H1 (cell line): ENCODE results near the gene SELPLG. TPM values are rescaled to one million over a fixed set of nuclear protein-coding genes. Genes with fewer than 3 reads are reported as not detected.

ENCODE experiments used
- CTCF ChIA-PET: fragments of 300-600 bp; sonication (Branson Sonifier 250); formaldehyde crosslinking; loops from one replicate; lab custom pipeline; 2021; ENCODE audit not compliant: partially characterized antibody; lab: Charles Lee
- POLR2A ChIA-PET: fragments of 300-600 bp; sonication (Branson Sonifier 250); formaldehyde crosslinking; loops from one replicate; lab custom pipeline; 2021; ENCODE audit warnings: inconsistent platforms; ENCODE audit not compliant: partially characterized antibody; lab: Charles Lee
- DNase-seq, 2 experiments: peaks; one replicate each; pipeline versions ENCODE4 v3.0.0 to v3.0.0-alpha.2; 2010 to 2022; ENCODE audit warnings: low spot score in 2 of 2, low read depth in 1 of 2, mixed read lengths in 1 of 2
- FAIRE-seq: peaks from 2 replicates; lab custom pipeline; 2011; peaks lifted over from hg19 to GRCh38; lab: Jason Lieb, UNC
- H2AFZ ChIP-seq: 2 replicates; pipeline ENCODE4 v1.8.1; 2012; ENCODE audit warnings: low read length, inconsistent platforms
- H2AK5ac ChIP-seq: 2 replicates; pipeline ENCODE4 v1.6.1; 2013; ENCODE audit warnings: low read depth, low read length
- H2BK120ac ChIP-seq: replicated peaks from 2 replicates; pipeline ENCODE3; 2013; ENCODE audit warnings: low read depth, low read length, inconsistent platforms
- H2BK12ac ChIP-seq: 2 replicates; pipeline ENCODE4 v1.6.1; 2013; ENCODE audit warnings: low read depth, low read length
- H2BK15ac ChIP-seq: 2 replicates; pipeline ENCODE4 v1.6.1; 2013; ENCODE audit warnings: low read length
- H2BK20ac ChIP-seq: 2 replicates; pipeline ENCODE4 v1.6.1; 2013; ENCODE audit warnings: low read length
- H2BK5ac ChIP-seq: 2 replicates; pipeline ENCODE4 v1.6.1; 2013; ENCODE audit warnings: low read depth, low read length
- H3K14ac ChIP-seq: 2 replicates; pipeline ENCODE4 v1.6.1; 2013; ENCODE audit warnings: inconsistent platforms; ENCODE audit not compliant: insufficient read length
- H3K18ac ChIP-seq: 2 replicates; pipeline ENCODE4 v1.6.1; 2013; ENCODE audit warnings: low read length; ENCODE audit errors: extremely low read depth
- H3K23ac ChIP-seq: 2 replicates; pipeline ENCODE4 v1.6.1; 2013; ENCODE audit warnings: inconsistent platforms; ENCODE audit not compliant: insufficient read length
- H3K23me2 ChIP-seq: 2 replicates; pipeline ENCODE4 v1.6.1; 2013; ENCODE audit warnings: low read depth, low read length
- H3K27ac ChIP-seq: 2 replicates; pipeline ENCODE4 v1.6.1; 2011; ENCODE audit warnings: low read depth, low read length, inconsistent platforms
- H3K27me3 ChIP-seq, 4 experiments: replicated peaks in 1 of 4; 1 replicate in 1 of 4; 2 replicates in 3 of 4; pipeline versions ENCODE4 v1.6.1 to v1.8.1; 2011 to 2013; ENCODE audit warnings: low read length in 3 of 4, mild to moderate bottlenecking in 3 of 4, inconsistent platforms in 2 of 4, mixed read lengths in 2 of 4, moderate library complexity in 1 of 4; ENCODE audit not compliant: control insufficient read depth in 3 of 4, insufficient read depth in 3 of 4; ENCODE audit errors: extremely low read depth in 1 of 4
- H3K36me3 ChIP-seq, 4 experiments: 2 replicates each; pipeline versions ENCODE4 v1.6.1 to v1.8.1; 2011 to 2013; ENCODE audit warnings: mild to moderate bottlenecking in 4 of 4, low read length in 3 of 4, moderate library complexity in 2 of 4, control low read depth in 1 of 4, inconsistent platforms in 1 of 4; ENCODE audit not compliant: insufficient read depth in 4 of 4, control insufficient read depth in 2 of 4
- H3K4ac ChIP-seq: replicated peaks from 2 replicates; pipeline ENCODE3; 2013; ENCODE audit warnings: low read length, low read depth, mixed read lengths, inconsistent platforms; ENCODE audit not compliant: insufficient read length
- H3K4me1 ChIP-seq, 4 experiments: replicated peaks in 1 of 4; 1 replicate in 1 of 4; 2 replicates in 3 of 4; pipeline versions ENCODE4 v1.6.1 to v1.8.1; 2011 to 2013; ENCODE audit warnings: low read length in 3 of 4, inconsistent platforms in 2 of 4, mixed read lengths in 1 of 4; ENCODE audit not compliant: insufficient read depth in 4 of 4, control insufficient read depth in 3 of 4
- H3K4me2 ChIP-seq, 2 experiments: 2 replicates each; pipeline versions ENCODE4 v1.6.1 to v1.8.1; 2011 to 2013; ENCODE audit warnings: low read depth in 2 of 2, low read length in 2 of 2, control low read depth in 1 of 2, inconsistent platforms in 1 of 2, mild to moderate bottlenecking in 1 of 2; ENCODE audit not compliant: insufficient read depth in 1 of 2
- H3K4me3 ChIP-seq, 4 experiments: fragments of 200-600, 300-600 bp in 1 of 4; sonication (generic), shearing (Covaris generic), sonication (Bioruptor Twin) in 1 of 4; 2 replicates each; pipeline versions ENCODE4 v1.5.1 to v1.8.1; 2011 to 2016; ENCODE audit warnings: low read length in 4 of 4, low read depth in 3 of 4, control low read depth in 2 of 4, inconsistent platforms in 2 of 4, mild to moderate bottlenecking in 2 of 4, mixed read lengths in 1 of 4, moderate library complexity in 1 of 4; ENCODE audit not compliant: insufficient read depth in 2 of 4; ENCODE audit errors: extremely low read depth in 1 of 4
- H3K56ac ChIP-seq: replicated peaks from 2 replicates; pipeline ENCODE3; 2013; ENCODE audit warnings: low read depth, mild to moderate bottlenecking, mixed read lengths, low read length, inconsistent platforms; ENCODE audit not compliant: insufficient read length
- H3K79me1 ChIP-seq: 2 replicates; pipeline ENCODE4 v1.6.1; 2013; ENCODE audit warnings: low read depth, low read length, control low read depth
- H3K79me2 ChIP-seq, 2 experiments: 2 replicates each; pipeline versions ENCODE4 v1.6.1 to v1.8.1; 2012 to 2013; ENCODE audit warnings: low read length in 2 of 2, mild to moderate bottlenecking in 2 of 2, inconsistent platforms in 1 of 2; ENCODE audit not compliant: insufficient read depth in 2 of 2, control insufficient read depth in 1 of 2
- H3K9ac ChIP-seq, 4 experiments: replicated peaks in 1 of 4; 1 replicate in 1 of 4; 2 replicates in 3 of 4; pipeline versions ENCODE4 v1.6.1 to v1.8.1; 2011 to 2013; ENCODE audit warnings: low read depth in 3 of 4, low read length in 3 of 4, control low read depth in 2 of 4, mild to moderate bottlenecking in 2 of 4, moderate library complexity in 2 of 4, inconsistent platforms in 1 of 4; ENCODE audit errors: extremely low read depth in 1 of 4
- H3K9me3 ChIP-seq, 2 experiments: 2 replicates each; pipeline versions ENCODE4 v1.6.1 to v1.8.1; 2012 to 2013; ENCODE audit warnings: mild to moderate bottlenecking in 2 of 2, moderate library complexity in 2 of 2, control low read depth in 1 of 2, inconsistent platforms in 1 of 2, low read depth in 1 of 2, low read length in 1 of 2, mixed read lengths in 1 of 2; ENCODE audit not compliant: insufficient read depth in 2 of 2
- H4K20me1 ChIP-seq, 2 experiments: replicated peaks in 1 of 2; 2 replicates each; pipeline versions ENCODE3 to v1.8.1; 2011 to 2013; ENCODE audit warnings: inconsistent platforms in 2 of 2, low read length in 2 of 2, mild to moderate bottlenecking in 1 of 2; ENCODE audit not compliant: insufficient read depth in 2 of 2, control insufficient read depth in 1 of 2
- H4K5ac ChIP-seq: 2 replicates; pipeline ENCODE4 v1.6.1; 2013; ENCODE audit warnings: low read length, low read depth, mixed read lengths, inconsistent platforms; ENCODE audit not compliant: insufficient read length
- H4K8ac ChIP-seq: 2 replicates; pipeline ENCODE4 v1.8.0; 2013; ENCODE audit warnings: mild to moderate bottlenecking, moderate library complexity, low read length, inconsistent platforms; ENCODE audit not compliant: insufficient read depth; ENCODE audit errors: extremely low read depth
- H4K91ac ChIP-seq: replicated peaks from 2 replicates; pipeline ENCODE3; 2013; ENCODE audit warnings: low read length, mixed read lengths, inconsistent platforms; ENCODE audit not compliant: insufficient read length
- CBX8 ChIP-seq: fragments of 300-800, 300-1000 bp; sonication (generic); IDR thresholded peaks from 2 replicates; pipeline ENCODE4 v1.7.1; 2016; ENCODE audit warnings: low read depth, low read length, borderline replicate concordance
- CEBPB ChIP-seq: IDR thresholded peaks from 2 replicates; pipeline ENCODE4 v1.6.1; 2012; ENCODE audit warnings: low read depth, low read length
- HDAC6 ChIP-seq: IDR thresholded peaks from one replicate; pipeline ENCODE4 v1.7.1; 2012; ENCODE audit warnings: low read depth, mild to moderate bottlenecking, inconsistent platforms, low read length, moderate library complexity
- KDM4A ChIP-seq: IDR thresholded peaks from one replicate; pipeline ENCODE4 v1.7.1; 2012; ENCODE audit warnings: low read depth, mild to moderate bottlenecking, moderate library complexity, low read length, inconsistent platforms; ENCODE audit not compliant: severe bottlenecking
- KDM5A ChIP-seq: fragments of 200-600 bp; IDR thresholded peaks from 2 replicates; pipeline ENCODE4 v1.7.1; 2012; ENCODE audit warnings: mild to moderate bottlenecking, low read length, inconsistent platforms, mixed read lengths
- RBBP5 ChIP-seq: IDR thresholded peaks from 2 replicates; pipeline ENCODE4 v1.7.1; 2012; ENCODE audit warnings: low read depth, mild to moderate bottlenecking, inconsistent platforms, low read length, moderate library complexity, borderline replicate concordance
- RFX5 ChIP-seq: IDR thresholded peaks from 2 replicates; pipeline ENCODE4 v1.6.1; 2011; ENCODE audit warnings: low read depth, low read length, improper control_type of control experiment, borderline replicate concordance
- SUZ12 ChIP-seq: fragments of 200-600 bp; sonication (generic); IDR thresholded peaks from 2 replicates; pipeline ENCODE4 v1.6.1; 2012; ENCODE audit warnings: mild to moderate bottlenecking, inconsistent platforms, low read length, moderate library complexity, mixed read lengths
- TEAD4 ChIP-seq: IDR thresholded peaks from 2 replicates; pipeline ENCODE4 v1.6.1; 2012; ENCODE audit warnings: low read depth, low read length, inconsistent platforms, mixed read lengths
- WGBS, 2 experiments: shearing (Covaris generic) in 1 of 2; methylation state at CpG; one replicate each; pipeline versions ENCODE4 v1.1.6 to v1.1.7; 2013 to 2015; ENCODE audit warnings: low lambda C conversion rate in 2 of 2, mixed read lengths in 2 of 2, inconsistent platforms in 1 of 2, low coverage in 1 of 2, missing lambda C conversion rate in 1 of 2; ENCODE audit not compliant: insufficient replicate concordance in 2 of 2, insufficient coverage in 1 of 2, insufficient read length in 1 of 2; ENCODE audit errors: extremely low coverage in 1 of 2, missing lambda C conversion rate in 1 of 2; 5-methylcytosine and 5-hydroxymethylcytosine counted together
- polyA plus RNA-seq, 7 experiments: library from polyadenylated mRNA; depleted of rRNA in 3 of 7; stranded (reverse) in 5 of 7; unstranded in 2 of 7; fragments of >200 nt in 5 of 7; fragments of 200-250 nt in 2 of 7; gene quantifications; 1 replicate in 5 of 7; 2 replicates in 1 of 7; 4 replicates in 1 of 7; pipeline versions ENCODE4 v1.2.1 to v1.2.3, GENCODE V29; 2011 to 2013; ENCODE audit warnings: missing spikeins in 2 of 7, mixed read lengths in 2 of 7
- total RNA-seq: library from RNA; stranded (reverse); fragmentation: NEBNext Ultra II Directional; extraction: Animal tissue kit (Norgen Biotek cat#: 25700); gene quantifications from 2 replicates; pipeline ENCODE4 v1.2.1, GENCODE V29; 2021
- TF ChIP-seq, protein P1 (sequence below), 3 experiments: IDR thresholded peaks; 1 replicate in 2 of 3; 2 replicates in 1 of 3; pipeline versions ENCODE4 v1.5.1 to v1.6.1; 2011; ENCODE audit warnings: low read length in 3 of 3, mild to moderate bottlenecking in 3 of 3, inconsistent platforms in 2 of 3, low read depth in 1 of 3, moderate library complexity in 1 of 3; ENCODE audit not compliant: insufficient read depth in 1 of 3; ENCODE audit errors: control extremely low read depth in 1 of 3

SELPLG gene
- total and polyA plus RNA-seq, 2 of the 8 experiments (the other 6 are each of a cell fraction or from before 2014, with no cell fraction given), result 0.18 TPM; not detected in 1

DNA sequence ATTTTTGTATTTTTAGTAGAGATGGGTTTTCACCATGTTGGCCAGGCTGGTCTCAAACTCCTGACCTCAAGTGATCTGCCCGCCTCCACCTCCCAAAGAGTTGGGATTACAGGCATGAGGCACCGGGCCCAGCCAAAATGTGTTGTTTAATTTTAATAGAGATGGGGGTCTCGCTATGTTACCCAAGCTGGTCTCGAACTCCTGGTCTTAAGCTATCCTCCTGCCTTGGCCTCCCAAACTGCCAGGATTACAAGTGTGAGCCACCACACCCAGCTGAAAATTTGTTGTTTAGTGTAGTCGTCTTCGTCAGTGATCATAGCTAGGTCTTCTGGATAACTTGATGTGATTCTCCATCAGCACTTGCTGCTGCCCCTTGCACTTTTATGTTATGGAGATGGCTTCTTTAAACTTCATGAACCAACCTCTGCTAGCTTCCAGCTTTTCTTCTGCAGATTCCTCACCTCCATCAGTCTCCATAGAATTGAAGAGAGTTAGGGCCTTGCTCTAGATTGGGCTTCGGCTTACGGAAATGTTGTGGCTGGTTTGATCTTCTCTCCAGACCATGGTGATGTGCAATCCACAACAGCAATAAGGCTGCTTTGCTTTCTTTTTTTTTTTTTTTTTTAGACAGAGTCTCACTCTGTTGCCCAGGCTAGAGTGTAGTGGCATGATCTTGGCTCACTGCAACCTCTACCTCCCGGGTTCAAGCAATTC, 58.3 kb downstream of the SELPLG start:
- H3K23ac ChIP-seq, result no peak overlapping the region
- ChIA-PET POLR2A (no interaction called here), CTCF (interaction anchor here (1.0 to 24.3 kb wide), 6 partner anchors 11 to 415 kb away, joined by 3 to 523 read pairs (median 3); no protein-coding TSS in a partner anchor)
- H4K20me1 ChIP-seq, result peaks cover 0 to 6% of the 10 kb centered on the region in 2 experiments
- H3K23me2 ChIP-seq, result peaks cover 14% of the 10 kb centered on the region; the same call in 1 of the 2 replicates
- no peak overlapping the region for H2BK12ac ChIP-seq
- H3K79me1 ChIP-seq, result no peaks in the 10 kb centered on the region
- H3K56ac ChIP-seq, result no peak overlapping the region
- H2AK5ac ChIP-seq, result no peak overlapping the region
- no peak overlapping the region for H3K9ac ChIP-seq
- H2BK5ac ChIP-seq, result no peak overlapping the region
- 93% methylated on average over 9 of the region's 9 CpGs; no CpG with 5 or more reads in 1 of the 2 experiments for WGBS, 2 experiments
- H3K9me3 ChIP-seq, result peaks cover 0 to 3% of the 10 kb centered on the region in 2 experiments; a peak in 1 of 4 replicates
- no peaks in the 10 kb centered on the region for H3K79me2 ChIP-seq
- no peak overlapping the region for H4K91ac ChIP-seq
- H3K27me3 ChIP-seq, result no peaks in the 10 kb centered on the region
- H3K18ac ChIP-seq, result no peak overlapping the region
- no peak overlapping the region for H4K8ac ChIP-seq
- no peak overlapping the region for H2AFZ ChIP-seq
- H3K4me2 ChIP-seq, result no peak overlapping the region
- H2BK15ac ChIP-seq, result no peak overlapping the region
- H3K36me3 ChIP-seq, result no peaks in the 10 kb centered on the region
- H3K4me1 ChIP-seq, result no peaks in the 10 kb centered on the region
- H3K14ac ChIP-seq, result no peak overlapping the region
- H2BK20ac ChIP-seq, result no peak overlapping the region
- no peak overlapping the region for H3K27ac ChIP-seq
- H3K4me3 ChIP-seq, result no peak overlapping the region
- no peak overlapping the region for H4K5ac ChIP-seq
- H2BK120ac ChIP-seq, result no peak overlapping the region
- H3K4ac ChIP-seq, result no peak overlapping the region
- DNase-seq, result no peak
- FAIRE-seq, result no peak
- no peak for TF ChIP-seq CEBPB
- TF ChIP-seq RBBP5, result no peak
- TF ChIP-seq CBX8, result no peak
- no peak for TF ChIP-seq RFX5
- TF ChIP-seq TEAD4, result no peak
- TF ChIP-seq KDM4A, result no peak
- TF ChIP-seq, protein P1, sequence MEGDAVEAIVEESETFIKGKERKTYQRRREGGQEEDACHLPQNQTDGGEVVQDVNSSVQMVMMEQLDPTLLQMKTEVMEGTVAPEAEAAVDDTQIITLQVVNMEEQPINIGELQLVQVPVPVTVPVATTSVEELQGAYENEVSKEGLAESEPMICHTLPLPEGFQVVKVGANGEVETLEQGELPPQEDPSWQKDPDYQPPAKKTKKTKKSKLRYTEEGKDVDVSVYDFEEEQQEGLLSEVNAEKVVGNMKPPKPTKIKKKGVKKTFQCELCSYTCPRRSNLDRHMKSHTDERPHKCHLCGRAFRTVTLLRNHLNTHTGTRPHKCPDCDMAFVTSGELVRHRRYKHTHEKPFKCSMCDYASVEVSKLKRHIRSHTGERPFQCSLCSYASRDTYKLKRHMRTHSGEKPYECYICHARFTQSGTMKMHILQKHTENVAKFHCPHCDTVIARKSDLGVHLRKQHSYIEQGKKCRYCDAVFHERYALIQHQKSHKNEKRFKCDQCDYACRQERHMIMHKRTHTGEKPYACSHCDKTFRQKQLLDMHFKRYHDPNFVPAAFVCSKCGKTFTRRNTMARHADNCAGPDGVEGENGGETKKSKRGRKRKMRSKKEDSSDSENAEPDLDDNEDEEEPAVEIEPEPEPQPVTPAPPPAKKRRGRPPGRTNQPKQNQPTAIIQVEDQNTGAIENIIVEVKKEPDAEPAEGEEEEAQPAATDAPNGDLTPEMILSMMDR (IDR thresholded peaks at IDR 0.05; ENCODE audit: control extremely low read depth in 1 of 3, insufficient read depth in 1 of 3, low read depth in 1 of 3, low read length in 3 of 3), result no peak
- TF ChIP-seq SUZ12, result no peak
- TF ChIP-seq KDM5A, result no peak
- no peak for TF ChIP-seq HDAC6
